ENCODE measurements around the gene CDH2.

- no peak for TF ChIP-seq CTCF (conservative IDR thresholded peaks at IDR 0.05)
- TF ChIP-seq ZFX (IDR thresholded peaks at IDR 0.05): no peak
Measured at GRCh38 chr18:28128659-28128980, 48.3 kb downstream of the CDH2 start.
